NCI-H2196 (cell line): ENCODE results near the gene SLC16A6.
A peak's percentile ranks its signal among the peaks of the same experiment; 100 is the strongest.
"Not testable (repeated sequence)": the region's sequence is repeated elsewhere in the genome, so short reads cannot be mapped to it uniquely, and the experiment has no call there.

ENCODE experiments used
- DNase-seq: peaks from one replicate; lab custom pipeline; 2025; ENCODE audit not compliant: unreplicated experiment; lab: John Stamatoyannopoulos, UW

The SLC16A6 gene, protein sequence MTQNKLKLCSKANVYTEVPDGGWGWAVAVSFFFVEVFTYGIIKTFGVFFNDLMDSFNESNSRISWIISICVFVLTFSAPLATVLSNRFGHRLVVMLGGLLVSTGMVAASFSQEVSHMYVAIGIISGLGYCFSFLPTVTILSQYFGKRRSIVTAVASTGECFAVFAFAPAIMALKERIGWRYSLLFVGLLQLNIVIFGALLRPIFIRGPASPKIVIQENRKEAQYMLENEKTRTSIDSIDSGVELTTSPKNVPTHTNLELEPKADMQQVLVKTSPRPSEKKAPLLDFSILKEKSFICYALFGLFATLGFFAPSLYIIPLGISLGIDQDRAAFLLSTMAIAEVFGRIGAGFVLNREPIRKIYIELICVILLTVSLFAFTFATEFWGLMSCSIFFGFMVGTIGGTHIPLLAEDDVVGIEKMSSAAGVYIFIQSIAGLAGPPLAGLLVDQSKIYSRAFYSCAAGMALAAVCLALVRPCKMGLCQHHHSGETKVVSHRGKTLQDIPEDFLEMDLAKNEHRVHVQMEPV

DNA sequence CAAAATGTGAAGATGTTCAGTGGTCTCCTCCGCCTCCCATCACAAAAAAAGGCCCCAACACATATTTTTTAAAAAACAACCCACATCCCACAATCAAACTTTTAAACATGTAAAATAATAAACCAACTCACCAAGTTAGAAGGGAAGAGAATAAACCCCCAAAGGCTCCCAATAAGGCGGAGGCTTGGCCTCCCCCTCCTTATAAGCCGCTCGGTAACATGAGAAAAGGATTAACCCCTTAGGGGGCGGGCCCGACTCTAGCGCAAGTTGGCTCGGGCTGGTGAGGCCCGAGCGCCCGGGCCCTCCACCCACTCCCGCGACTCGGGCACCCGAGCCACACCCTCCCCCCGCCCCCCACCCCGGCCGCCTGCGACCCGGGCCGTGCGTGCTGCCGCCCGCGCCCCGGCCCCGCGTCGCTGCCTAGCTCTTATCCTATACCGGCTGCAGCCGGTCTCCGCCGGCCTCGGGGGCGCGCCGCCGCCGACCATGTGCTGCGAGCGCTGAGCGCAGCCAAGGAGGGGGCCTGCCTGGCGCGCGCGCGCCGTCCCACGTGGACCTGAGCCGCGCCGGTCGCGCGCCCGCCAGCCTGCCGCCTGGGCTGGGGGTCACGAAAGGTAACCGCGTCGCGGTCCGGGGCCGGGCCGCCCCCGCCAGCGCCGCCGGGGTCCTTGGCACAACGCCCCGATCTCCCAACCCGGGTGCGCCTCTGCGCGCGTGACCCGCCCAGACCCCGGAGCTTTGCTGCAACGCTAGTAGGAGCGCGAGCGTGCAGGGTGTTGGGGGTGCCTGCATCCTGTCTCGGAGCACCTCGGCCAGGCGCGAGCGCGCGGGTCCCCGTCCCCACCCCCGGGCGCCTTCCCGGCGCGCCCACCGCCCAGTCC is at the start of gene SLC16A6, which contains the start of gene ARSG:
TSS of gene SLC16A6 (minus strand) at position 173 of the 881 bp plus-strand sequence. CDS start 12,807 bp downstream, outside the sequence.
TSS of gene ARSG (plus strand) at position 541 of the 881 bp plus-strand sequence. CDS start 15,999 bp downstream, outside the sequence.
- peak; percentile 85 for DNase-seq

DNA sequence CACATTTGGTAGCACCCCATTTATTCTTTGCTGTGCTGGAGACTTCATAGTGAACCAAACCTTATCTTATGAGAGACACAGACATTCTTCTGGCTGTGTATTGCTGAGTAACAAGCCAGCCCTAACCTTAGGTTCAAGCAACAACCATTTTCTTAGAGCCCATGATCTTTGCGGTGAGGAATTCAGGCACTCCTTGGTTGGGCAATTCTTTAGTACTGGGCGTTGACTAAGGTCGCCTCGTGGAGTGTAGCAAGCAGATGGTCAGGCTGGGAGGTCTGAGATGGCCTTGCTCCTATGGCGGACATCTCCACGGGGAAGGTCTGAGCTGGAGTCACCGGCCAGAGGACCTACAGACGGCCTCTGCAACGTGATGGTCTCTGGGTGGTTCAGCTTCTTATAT is 43.5 kb upstream of the SLC16A6 start:
- DNase-seq = no peak

DNA sequence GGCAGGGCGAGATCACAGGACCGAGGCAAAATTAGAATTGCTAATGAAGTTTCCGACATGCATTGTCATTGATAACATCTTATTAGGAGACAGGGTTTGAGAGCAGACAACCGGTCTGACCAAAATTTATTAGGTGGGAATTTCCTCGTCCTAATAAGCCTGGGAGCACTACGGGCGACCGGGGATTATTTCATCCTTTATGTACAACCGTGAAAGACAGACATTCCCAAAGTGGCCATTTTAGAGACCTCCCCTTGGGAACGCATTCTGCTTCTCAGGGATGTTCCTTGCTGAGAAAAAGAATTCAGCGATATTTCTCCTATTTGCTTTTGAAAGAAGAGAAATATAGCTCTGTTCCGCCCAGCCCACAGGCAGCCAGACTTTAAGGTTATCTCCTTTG is 41.0 kb upstream of the SLC16A6 start:
- DNase-seq = not testable (repeated sequence)

DNA sequence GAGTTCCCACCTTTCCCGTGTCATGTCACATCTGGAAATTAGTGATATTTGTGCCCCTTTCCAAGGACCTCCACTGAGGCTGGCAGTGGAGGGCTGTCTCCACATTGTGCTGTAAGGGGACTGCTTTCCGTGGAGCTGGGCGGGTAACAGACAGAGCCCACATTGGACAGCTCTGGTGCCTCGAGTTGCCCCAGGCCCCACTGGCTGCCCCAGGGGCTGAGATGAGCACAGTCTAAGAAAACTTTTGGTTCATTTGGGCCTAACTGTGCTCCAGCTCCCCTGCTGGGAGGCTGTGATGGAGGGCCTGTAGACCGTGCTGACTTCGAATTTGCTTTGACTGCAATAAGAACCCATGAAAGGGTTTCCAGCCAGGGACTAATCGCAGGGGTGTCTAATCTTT is 38.4 kb upstream of the SLC16A6 start:
- no peak for DNase-seq

DNA sequence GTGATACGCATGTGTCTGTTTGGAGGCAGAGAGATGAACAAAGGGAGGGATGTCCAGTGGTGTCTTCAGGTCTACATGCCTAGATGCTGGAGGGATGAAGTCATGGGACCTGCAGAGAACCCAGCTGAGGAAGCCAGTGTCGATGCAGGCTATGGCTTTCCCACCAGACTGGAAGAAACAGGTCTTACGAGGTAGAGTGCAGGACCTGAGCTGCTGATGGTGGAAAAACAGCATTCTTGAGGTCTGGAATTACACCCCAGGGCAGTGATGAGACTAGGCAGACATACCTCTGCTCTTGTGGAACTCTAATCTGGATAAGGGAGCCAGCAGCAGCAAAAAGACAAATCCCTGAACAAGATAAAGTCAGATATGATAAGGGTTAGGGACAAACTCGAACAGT is 37.7 kb upstream of the SLC16A6 start:
- no peak for DNase-seq

DNA sequence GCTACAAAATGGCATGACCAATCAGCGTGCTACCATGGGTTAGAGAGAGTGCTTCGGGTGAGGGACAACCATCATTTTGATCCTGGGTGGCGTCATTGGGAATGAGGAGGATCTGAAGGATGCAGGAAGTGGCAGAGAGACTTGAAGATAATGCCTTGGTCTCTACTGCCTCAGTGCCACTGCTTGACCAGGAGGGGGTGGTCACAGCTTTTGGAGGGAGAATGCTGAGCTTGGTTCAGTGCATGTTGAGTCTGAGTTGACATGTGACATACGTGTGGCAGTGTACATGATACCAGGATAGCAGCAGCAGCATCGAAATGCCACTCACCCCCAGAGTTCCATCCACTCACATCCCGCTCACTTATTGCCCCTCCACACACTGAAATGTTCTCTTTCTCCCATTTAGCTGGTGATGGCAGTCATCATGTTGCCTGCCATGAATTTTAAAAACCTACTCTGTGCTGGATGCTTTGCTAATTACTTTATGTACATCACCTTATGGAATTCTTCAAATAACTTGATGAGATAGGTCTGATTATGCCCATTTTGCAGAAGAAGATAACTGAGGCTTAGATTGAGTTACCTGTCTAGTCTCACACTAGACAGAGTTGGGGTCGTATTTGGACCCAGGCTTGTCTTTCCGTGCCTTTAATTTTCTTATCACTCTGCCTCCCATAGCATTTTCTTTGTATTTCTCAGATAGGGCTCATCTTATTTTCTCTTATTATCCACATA is 37.1 kb upstream of the SLC16A6 start:
- DNase-seq = no peak

DNA sequence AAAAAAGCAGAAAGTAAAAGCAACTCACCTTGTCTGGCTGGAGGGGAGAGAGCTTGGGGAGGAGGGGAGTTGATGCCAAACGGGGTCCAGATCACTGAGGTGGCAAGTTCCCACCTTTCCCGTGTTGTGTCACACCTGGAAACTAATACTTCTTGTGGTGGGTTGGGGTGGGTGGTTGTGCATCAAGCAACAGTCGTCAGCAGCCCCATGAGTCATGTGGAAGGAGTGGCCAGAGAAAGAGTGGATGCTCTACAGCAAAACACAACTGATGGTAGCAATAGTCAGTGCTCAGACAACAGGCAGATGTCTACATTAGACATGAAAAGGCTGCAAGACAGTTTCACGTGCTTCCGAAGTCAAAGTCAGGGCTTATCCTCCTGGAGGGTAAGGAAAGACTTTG is 35.8 kb upstream of the SLC16A6 start:
- no peak for DNase-seq

DNA sequence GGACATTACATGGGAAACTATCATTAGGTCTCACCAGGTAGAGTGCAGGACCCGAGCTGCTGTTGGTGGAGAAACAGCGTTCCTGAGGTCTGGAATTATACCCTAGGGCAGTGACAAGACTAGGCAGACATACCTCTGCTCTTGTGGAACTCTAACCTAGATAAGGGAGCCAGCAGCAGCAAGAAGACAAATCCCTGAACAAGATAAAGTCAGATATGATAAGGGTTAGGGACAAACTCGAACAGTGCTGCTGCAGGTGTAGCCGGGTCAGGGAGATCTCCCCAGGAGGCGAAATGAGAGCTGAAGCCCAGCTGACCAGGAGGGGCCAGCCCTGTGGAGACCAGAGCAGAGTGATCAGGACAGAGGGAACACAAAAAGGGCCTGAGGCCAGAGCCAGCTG is 35.0 kb upstream of the SLC16A6 start:
- no peak for DNase-seq

DNA sequence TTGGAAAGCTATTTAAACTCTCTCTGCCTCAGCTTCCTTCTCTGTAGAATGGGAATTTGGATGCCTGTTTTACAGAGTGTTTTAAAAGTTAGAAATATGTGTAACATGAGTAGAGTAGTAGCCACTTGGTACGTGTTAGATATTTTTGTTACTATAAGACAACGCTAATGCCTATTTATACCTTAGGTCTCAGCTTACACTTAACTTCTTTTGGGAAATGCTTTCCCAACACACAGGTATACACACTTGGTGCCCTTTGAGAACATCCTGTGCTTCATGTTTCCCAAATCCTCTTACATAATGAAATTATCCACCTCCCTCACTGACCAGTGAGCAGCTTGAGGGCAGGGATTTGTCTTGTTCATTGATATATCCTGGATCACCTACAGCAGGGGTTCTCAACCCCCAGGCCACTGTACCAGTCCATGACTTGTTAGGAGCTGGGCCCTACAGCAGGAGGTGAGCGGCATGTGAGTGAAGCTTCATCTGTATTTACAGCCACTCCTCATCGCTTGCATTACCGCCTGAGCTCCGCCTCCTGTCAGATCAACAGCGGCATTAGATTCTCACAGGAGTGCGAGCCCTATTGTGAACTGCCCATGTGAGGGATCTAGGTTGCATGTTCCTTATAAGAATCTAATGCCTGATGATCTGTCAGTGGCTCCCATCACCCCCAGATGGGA is 33.9 kb upstream of the SLC16A6 start:
- DNase-seq = no peak

DNA sequence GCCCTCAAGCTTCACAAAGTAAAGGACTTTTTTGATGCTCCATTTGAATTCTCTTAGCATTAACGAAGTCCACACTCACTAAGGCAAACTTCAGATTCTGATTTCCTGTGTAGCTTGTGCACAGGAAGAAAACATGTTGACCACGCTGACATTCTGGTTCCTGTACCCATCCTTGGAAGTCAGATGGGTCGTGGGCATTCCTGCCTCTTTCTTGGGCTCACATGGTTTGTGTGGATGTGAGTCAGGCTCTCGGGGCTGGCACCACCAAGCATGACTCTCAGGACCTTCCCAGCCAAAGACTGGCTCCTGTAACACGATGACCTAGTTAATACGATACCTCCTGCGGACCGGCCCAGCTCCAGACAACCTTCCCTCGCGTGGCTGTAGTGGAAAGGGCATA is 33.2 kb upstream of the SLC16A6 start:
- DNase-seq = no peak

DNA sequence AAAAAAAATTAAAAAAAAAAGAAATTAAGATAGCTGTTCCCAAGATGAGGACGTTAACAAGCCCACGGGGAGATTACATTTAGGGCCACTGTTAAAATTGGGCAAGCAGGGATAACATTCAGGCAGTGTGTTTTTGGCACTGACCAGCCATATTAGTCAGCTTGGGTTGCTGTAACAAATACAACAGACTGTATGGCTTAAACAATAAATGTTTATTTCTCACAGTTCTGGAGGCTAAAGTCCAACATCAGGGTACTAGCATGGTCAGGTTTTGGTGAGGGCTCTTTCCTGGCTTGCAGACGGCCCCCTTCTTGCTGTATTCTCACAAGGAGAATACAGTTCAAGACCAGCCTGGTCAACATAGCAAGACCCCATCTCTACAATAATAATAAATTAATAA is 31.7 kb upstream of the SLC16A6 start:
- DNase-seq = no peak

DNA sequence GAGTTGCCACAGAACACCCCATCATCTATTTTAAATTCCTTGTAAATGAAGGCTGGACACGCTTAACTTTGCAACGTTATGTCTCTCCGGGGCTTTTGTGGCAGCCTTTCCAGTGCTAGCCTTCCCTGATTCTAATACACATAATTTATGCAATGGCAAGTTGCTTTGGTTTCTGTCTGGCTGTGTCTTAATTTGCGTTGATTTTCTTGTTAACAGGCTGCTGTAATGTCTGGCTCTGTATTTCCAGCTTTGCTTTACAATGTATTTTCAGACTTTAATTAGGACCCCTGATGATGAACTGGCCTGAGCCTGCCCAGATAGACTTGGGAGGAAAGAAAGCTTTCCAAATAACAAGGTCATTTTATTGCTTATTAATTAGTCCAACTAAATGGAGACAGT is 30.6 kb upstream of the SLC16A6 start:
- no peak for DNase-seq

DNA sequence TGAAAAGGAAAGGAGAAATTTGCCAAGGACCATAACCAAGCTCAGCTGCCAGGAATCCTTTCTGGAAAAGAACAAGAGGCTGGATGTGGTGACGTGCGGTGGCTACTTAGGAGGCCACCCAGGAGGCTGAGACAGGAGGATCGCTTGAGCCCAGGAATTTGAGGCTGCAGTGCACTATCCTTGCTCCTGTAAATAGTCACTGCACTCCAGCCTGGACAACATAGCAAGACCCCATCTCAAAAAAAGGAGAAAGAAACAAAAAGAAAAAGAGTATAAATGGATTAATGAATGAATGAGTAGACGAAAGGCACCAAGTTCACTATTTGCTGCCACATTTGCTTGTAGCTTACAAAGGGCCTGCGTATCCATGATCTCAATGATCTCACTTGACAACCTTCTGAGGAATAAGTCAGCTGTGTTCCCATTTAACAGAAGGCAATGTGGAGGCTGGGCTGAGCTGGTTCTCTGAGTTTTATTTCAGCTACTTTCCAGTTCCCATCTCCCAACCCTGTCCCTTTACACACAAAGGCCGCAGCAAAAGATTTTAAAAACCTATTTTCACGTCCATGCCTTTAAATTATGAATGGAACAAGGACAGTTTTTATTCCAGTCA is 30.1 kb upstream of the SLC16A6 start:
- DNase-seq = no peak

DNA sequence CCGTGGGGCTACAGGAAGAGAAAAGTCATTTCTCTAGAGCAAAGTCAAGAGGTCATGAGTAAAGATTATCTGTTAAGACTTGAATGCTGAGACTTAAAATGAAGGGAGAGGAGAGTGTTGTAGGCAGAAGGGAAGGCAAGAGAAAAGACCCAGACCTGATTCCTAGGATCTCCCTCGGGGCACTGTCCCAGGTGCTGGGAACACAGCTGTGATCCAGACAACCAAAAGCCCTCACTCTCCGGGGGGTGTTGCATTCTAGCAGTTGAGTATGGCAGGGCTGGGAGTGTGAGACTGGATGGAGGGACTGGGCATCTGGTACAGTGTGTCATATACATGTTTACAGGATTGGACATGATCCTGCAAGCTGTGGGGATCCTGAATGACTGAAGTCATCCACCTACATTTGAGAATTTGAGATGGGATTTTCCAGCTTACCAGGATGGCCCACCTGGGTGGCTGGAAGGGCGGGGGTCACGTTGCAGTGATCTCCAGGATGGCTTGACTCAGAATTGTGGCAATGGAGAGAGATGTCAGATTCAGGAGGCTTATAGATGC is 29.5 kb upstream of the SLC16A6 start:
- no peak for DNase-seq

DNA sequence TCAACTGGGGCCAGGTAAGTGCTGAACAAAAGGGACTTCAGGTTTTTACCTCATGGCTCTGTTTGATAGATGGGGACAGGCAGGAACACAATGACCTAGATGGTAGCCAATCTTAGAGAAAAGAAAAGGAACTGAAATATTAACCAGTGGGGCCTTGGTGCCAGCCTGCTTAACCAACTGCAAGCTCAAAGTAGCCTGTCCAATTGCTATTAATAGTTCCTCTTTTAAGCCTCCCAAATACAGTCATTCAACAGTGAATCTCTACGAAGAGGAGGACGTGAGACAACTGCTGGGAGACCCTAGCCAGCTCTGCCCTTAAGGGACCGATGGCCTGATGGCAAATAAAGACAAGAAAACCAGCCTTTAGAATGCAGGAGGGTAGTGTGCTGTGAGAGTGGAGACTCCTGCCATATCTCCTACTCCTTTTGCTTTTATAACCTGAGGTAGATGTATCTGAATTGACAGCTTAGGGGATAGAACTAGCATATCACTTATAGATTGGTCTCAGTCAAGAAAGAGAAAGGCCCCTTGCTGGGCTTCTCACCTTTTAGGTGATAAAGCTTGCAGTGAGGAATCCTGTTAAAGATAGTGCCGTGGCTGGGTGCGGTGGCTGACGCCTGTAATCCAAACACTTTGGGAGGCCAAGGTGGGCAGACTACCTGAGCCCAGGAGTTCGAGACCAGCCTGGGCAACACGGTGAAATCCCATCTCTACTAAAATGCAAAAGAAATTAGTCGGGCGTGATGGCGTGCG is 28.7 kb upstream of the SLC16A6 start:
- no peak for DNase-seq

DNA sequence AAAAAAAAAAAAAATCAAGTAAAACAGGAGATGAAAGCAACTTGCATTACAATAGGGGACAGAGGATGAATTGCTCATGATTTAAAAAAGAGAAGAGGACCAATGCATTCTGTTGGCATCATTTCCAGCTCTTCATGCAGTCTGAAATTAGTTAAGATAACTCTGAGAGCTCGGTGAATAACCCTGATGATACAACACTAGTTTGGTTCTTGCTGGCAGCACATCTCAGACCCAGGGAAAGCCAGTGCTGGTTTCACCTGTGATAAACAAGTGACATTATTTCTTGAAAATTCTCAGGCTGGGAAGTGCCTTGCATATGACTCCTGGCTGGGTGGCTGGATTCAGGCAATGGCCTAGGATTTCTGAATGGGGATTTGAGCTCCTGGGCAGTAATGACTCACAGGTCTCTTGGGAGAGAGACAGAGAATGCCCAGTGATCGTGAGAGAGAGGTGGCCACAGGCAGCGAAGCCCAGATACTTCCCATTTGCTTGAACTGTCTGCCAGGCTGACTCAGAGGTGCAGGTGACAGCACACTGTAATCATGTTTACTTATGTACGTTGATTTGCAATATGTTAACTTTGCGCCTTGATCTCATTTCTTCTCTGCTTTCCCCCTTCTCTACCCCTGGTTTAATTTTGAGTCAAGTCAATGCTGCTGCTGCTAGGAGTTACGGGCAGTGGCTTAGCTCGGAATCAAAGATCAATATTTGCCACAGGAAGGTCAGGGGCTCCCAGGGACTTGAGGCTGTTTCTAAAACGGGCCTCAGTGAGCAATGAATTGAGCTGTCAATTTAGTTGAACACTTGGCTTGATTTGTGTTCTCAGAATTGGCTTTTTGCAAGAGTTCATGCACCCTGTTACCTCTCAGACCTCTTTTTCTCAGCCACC is 27.4 kb upstream of the SLC16A6 start:
- DNase-seq = no peak

DNA sequence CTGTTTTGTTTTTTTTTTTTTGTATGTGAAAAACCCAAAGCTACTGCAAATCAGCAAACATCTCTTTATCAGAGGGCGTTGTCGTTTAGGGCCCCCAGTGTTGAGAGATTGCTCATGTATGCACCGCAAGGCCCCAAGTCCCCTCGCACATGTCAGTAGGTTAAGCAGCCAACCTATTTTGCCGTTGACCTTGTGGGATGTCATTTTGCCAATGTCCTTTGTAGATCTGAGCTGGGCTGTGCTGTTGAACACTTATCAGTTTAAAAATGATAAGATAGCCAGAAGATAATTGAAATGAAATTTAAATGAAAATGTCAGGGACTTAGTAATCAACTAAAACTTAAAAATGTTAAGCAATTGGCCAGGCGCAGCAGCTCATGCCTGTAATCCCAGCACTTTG is 26.5 kb upstream of the SLC16A6 start:
- DNase-seq = no peak

DNA sequence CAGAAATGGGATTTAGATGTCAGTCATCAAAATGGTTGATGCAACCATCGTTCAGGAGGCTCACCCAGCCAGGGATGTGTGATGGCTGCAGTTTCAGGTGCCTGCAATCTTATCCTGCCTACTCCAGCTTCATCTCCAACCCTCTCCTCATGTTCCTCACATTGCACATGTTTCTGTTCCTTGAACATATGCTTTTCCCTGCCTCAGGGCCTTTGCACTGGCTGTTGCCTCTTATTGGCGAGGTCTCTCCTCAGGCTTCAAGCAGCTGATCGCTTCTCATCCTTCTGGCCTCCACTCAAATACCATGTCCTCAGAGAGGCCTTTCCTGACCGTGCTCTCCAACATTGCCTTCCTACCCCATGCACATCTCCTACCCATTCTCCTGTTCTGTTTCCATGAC is 25.0 kb upstream of the SLC16A6 start:
- DNase-seq = no peak
